Renal cortex interstitium (tissue), 11 donors: Measurements from ENCODE around the gene KDM5B. TPM values are rescaled to one million over a fixed set of nuclear protein-coding genes. Genes with fewer than 3 reads are reported as not detected.
"Not testable (repeated sequence)": the region's sequence is repeated elsewhere in the genome, so short reads cannot be mapped to it uniquely, and the experiment has no call there.

ENCODE experiments used
- DNase-seq, 11 donors: peaks; one replicate each; pipeline ENCODE4 v3.0.0-alpha.2; 2013; ENCODE audit warnings: low read depth in 9 of 11, low spot score in 4 of 11; ENCODE audit errors: extremely low read depth in 1 of 11
- polyA plus RNA-seq, 3 donors: library from polyadenylated mRNA; unstranded; fragments of 120-200 nt; gene quantifications; one replicate each; pipeline ENCODE4 v1.2.1, GENCODE V29; 2013; ENCODE audit not compliant: insufficient read length in 3 of 3

The KDM5B gene
- polyA plus RNA-seq, 3 donors = 90.3 to 112 (median 104) TPM

DNA sequence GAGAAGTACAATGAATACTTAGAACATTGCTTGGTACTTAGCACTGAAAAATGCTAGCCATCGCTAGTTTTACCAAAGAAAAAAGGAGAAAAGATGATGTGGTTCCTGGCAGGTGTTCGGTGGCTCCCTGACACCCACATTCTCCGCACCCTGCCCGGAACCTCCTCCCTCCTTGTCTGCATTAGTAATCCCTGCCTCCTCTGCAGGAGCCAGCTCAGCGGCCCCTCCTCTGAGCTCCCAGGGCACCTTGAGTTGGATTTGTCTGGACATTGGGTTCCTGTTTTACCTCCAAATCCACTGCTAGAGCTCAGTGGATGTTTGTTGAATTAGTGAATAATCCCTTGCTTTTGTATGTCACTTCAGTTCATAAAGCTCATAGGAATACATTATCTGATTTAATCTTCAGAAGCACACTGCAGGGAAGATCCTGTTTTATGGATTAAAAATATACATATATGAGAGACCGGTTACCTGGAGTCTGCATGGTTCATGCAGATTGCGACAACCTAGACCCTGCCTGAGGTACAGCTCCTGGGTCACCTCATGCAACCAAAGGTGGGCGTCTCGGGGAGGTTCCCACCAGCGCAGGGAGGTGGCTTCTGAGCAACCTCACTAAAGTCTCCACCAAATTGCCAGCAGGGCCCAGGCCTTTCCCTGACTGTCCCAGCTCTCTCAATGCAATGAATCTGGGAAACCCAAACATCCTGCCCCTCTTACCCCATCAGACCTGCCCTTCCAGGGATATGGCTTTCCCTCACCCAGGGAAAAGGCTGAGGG is 26.7 kb upstream of the KDM5B start:
- DNase-seq = no peak

DNA sequence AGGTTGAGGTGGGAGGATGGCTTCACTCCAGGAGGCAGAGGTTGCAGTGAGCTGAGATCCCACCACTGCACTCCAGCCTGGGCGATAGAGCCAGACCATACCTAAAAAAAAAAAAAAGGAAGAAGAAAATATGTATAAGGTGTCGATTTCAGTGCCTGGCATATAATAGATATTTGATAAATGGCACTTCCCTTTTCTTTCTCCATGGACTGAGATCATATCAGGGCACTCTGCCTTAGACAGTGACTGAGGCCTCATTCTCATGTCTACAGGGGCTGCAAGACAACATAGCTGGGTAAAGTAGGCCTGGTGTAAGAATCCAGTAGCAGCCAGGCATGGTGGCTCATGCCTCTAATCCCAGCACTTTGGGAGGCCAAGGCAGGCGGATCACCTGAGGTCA is 23.7 kb upstream of the KDM5B start:
- DNase-seq = no peak

DNA sequence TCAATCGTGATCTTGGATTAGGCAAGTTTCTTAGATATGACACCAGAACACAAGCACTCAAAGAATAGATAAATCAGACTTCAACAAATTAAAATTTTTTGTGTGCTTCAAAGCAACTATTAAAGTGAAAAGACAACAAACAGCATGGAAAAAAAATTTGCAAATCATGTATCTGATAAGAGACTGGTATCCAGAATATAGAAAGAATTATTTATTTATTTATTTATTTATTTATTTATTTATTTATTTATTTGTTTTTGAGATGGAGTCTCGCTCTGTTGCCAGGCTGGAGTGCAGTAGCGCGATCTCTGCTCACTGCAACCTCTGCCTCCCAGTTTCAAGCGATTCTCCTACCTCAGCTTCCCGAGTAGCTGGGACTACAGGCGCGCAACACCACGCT is 21.0 kb upstream of the KDM5B start:
- DNase-seq = not testable (repeated sequence)

DNA sequence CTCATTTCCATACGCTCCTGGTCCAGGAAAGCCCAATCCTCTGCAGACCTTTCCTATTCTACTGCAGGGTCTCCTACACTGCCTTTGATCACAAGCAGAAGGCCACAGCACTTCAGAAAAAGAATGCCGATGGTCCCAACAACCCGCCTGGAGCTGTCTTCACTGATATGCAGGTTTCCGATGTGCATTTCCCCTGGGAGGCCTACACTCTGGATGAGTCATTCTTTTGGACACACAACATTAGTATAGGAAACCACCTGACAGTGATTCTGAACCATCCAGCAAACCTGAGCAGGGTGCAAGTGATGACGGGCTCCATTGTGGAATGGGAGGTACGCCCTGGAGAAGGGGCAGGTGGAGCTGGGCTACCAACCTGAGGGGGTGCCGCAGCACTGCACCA is 17.5 kb upstream of the KDM5B start:
- DNase-seq = no peak

DNA sequence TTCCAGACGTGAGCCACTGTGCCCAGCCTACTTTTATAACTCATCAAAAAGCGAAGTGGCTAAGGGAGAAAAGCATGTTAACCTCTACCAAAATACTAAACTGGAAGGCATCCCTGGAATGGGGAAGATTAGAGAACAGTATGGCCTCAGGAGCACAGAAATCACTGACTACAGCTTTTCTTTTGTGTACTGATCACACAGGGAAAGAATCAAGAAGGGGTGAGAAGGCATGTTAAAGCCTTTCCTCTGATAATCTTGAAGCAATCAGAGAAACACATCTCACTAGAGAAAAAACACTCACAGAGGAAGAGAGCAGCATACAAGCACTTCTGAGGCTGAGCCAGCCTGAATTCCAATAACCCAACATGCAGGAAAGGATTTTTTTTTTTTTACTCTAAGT is 13.2 kb upstream of the KDM5B start:
- DNase-seq = no peak

DNA sequence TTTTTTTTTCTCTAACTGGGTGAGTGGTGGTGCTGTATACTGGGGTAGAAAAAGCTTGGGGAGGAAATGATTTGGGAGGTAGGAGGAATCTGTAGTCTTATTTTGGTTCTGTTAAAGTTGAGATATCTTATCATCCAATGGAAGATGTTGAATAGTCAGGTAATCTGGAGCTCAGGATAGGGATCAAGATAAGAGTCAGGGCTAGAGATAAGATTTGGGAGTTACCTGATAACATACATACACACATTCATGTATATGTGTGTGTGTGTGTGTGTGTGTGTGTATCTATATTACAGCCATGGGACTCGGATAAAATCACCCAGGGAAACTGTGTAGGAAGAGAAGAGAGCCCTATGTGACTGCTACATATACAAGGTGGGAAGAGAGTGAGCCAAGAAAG is 10.6 kb upstream of the KDM5B start:
- DNase-seq = no peak

DNA sequence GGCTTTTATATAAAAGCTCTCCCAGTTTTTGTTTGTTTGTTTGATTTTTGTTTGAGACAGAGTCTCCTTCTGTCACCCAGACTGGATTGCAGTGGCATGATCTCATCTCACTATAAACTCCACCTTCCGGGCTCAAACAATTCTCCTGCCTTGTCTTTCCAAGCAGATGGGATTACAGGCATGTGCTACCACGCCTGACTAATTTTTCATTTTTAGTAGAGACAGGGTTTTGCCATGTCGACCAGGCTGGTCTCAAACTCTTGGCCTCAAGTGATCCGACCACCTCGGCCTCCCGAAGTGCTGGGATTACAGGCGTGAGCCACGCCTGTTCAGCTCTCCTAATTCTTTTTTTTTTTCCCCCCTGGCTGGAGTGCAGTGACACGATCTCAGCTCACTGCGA is 6.9 kb upstream of the KDM5B start:
- DNase-seq = no peak

DNA sequence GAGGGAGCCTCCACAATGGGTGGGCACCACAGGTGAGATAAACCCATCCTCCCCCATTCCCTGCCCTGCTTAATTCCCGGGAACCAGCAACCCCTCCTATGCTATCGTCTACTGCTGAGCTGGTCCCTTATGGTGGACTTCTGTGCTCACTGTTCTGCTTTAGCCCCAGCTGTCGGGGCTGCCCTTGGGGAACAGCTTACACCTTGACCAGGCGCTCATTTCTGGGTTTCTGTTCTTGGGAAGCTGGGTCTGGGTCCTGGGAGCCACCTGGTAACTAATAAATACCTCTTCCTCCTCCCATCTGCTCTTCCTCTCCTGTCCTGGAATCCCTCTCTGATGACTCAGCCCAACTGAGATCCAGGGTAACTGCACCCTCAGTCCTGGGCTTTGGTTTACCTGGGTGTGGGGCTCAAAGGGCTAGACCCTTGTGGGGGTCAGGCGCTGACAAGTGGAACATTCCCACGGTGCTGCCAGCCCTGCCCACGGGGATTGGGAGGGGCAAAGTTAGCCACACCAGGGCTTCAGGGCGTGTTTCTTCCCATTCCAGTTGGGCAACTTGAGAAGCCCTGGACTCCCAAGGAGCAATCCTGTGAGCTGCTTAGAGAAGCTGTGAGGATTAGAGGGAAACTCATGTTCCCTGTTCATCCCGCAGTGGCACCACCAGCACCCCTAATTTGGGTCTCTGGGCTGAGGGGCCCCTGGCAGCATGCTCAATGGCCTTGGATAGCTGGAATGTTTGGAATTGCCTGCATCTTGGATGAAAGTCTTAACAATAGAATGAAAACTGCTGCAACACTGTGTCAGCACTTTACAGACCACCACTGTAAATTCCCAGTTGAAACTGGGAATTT is 4.2 kb upstream of the KDM5B start:
- no peak for DNase-seq

DNA sequence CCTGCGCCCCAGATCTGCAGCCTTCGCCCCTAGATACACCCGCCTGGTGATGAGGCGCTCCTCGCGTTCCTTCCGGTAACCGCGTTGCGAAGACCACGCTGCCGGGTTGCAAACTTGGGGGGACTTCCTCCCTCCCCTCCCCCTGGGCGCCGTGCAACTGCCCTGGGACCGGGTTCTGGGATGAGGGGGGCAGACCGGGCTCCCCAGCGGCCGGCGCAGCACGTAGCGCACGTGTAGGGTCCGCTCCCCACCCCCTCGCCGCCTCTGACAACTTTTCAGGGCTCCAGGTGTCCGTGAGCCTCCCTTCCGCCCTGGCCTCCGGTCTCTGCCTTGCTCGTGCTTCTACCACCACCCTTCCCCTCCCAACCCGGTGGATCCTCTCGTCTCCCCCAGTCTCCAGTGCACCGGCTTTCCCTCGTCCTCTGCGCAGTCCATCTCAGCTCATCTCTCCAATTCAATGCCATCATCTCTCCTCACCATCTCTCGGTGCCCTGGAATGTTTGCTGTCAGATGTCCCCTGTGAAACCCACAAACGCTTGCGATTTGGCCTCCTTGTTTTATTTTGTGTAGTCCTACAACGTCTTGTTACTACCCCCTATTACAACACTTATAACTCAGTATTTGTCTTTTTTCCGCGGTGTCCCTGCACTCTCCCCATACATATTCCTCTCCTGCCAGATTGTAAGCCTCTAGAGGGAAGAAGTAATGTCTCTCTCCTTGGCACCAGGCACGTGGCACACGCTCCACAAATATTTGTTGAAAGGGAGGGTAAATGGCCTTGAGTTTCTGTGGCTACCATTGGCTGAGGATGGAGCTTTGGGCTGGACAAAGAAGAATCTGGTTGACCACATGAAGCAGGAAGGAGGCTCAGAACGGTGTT is 3.3 kb upstream of the KDM5B start:
- no peak for DNase-seq

DNA sequence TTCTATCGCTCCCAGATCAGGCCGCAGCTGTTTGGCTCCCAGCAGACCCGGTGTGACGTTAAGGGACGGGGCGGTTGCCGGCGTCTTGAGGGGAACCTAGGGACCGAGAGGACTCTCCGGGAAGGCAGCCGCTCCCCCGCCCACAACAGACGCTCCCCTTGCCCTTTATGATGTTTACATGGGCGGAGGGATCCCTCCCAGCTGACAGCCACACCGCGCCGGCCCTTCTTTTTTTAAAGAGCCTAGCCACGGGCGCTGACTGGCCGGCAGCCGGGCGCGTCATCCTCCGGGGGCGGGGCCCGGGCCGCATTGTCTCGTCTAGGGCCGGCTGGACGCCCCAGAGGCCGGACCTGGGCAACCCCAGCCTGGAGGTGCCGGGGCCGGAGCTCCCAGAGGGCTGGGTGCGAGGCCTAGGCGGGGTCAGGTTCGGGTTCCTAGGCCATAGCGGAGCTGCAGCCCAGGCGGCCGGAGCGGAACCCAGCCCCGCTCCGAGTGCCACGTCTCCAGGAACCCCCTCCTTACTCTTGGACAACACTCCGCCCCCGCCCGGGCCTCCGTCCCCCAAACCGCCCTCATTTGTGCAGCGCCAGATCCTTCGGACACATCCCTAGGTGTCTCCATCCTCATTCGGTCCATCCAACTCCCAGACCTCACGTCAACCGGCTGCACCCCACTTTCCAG is 2.5 kb upstream of the KDM5B start, which contains the start of gene PCAT6:
PCAT6 (plus strand) TSS at position 340 of the 681 bp plus-strand sequence.
- DNase-seq = peak; percentile 85 to 94 (median 91)

DNA sequence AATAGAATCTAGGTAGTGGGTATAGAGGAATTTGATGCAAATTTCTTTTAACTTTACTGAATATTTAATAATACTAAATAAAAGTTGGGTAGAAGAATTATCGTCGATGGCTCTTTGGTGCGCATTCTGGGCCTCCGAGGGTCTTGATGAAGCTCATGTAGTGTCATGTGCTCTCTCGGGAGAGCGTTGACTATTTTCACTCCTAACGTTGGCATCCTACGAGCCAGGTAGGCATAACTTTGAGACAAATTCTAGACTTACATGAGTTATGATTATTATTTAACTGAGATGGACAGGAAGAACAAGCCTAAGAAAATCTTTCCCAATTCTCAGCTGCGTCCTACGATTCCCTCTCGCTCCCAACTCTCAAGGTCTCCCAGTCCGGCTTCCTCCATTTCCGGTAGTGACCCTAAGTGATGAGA is 2.0 kb upstream of the KDM5B start:
- DNase-seq = no peak

DNA sequence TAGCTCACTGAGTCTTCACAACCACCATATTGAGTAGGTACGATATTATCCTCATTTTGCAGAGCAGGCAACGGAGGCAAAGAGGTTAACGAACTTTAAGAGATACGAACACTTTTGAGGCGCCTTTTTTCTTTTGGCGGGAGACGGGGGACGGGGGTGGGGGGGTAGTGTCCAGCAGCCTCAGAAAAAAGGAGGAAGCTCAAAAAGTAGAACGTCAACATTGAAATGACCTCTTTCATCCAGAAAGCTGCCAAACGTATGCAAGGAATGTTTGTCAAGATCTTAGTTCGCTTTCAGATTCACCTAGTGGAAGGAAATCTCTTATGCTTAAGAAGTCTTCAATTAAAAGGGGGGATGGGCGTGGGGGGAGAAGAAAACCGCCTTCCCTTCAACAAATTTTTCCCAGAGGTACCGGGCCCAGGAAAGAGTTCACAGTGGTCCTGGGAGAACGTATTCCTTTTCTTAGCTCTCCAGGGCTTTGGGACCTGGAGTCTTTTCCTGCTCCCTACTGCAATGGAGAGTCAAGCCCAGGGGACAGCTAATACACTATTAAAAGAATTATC is 1.5 kb upstream of the KDM5B start:
- DNase-seq = no peak

DNA sequence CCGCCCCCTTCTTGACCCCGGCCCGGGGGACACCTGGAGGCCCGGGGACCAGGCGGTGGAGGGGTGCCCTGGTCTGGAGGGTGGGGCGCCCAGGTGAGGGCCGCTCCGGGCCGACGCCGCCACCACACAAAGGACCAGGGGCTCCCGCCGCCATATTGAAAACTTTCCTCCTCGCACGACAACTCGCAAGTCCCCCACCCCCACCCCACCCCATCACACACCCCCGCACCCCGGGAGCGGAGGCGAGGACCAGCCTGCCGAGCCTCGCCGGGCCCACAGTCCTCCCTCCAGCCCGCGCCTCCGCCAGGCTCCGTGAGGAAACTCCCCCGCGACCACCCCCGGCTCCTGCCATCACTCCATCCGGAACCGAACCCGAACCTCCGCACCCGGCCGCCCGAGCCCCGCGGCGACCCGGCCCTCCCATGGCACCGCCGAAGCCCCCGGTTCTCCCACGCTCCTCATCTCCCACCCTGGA is 733 bp downstream of the KDM5B start:
- DNase-seq = peak in 3 of 11 donors; percentile 31 to 55 (median 55)

DNA sequence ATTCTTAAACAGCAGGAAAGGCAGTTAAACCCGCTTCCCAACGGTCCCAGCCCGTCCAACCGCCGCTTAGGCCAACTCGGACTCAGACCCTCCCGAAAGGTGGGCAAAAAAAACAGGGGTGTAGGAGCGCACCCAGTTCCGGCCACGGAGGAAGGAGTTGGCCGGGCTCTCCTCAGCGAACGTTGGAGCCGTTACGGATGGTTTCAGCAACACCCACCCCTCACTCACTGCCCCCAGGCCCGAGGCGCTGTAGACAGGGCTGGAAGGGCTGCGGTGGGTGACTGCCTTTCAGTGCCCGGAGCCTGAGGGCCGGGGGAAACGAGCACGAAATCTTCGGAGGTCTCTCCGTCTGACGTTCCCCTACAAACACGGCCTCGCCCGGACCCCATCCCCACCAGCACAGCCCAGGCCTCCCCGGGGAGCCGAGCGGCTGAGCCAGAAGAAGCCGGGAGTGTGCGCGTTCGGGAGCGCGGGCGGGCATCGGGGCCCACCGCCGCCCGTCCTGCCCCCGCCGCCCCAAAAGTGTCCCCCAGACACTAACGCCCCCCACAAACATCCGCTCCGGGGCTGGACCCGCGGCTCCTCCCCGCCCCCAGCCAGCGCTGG is 1.3 kb downstream of the KDM5B start:
- DNase-seq = peak in 1 of 11 donors; percentile 38

DNA sequence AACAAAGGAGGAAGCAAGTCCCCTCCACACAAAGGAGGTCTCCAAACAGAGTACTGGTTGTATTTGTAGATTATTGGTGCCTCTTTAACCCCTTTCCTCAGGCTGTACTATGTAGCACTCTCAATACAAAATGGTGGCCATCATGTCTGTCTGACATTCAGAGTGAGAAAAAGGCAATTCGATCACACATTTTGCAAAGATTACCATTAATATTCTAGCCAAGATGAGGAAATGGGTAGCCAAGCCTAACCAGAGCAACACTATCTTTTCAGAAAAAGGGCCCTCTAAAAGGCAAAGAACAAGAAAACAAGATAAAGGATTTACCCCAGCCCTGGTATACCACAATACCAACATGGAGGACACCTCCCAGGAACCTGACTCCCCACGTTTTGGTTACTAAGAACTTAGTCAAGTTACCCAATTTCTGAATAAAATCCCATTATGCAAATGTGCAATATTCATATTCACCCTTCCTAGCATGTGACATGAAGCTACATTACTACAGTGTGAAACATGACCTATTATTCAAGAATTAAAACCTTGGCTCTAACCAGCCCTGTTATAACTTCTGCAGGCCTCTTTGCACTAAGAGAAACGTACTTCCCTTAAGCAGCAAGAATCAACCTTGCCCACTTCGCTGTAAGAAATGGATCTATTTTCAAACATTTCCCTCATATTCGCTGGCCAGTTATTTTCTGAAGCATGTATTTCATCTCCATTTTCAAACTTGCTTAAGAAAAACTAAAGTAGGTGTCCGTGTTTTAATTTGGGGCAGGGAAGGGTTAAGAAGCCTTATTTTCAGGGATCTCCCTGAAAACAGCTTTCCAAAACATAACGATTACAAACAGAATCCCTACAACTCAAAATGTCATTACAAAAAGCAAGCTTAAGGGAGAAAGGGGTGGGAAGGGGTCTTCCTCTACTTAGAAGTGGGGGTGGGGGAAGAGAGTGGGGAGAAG is 2.1 kb downstream of the KDM5B start:
- DNase-seq = no peak

DNA sequence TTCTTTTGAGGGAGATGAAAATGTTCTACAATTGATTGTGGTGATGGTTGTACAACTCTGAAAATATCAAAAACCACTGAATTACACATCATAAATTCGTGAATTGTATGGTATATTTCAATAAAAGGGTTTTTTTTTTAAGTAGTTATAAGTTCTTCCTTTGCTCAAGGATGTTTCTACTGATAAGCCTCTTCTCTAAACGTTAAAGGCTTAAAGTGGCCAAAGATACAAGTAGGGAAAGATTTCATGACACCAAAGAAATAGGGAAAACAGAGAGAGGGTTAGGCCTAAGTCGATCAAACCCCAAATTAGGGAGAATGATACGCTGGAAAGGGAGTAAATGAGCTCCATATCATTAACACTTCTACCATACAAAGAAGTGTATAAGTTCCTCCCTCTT is 4.1 kb downstream of the KDM5B start:
- DNase-seq = no peak
